ENCODE results near the gene PRPF8. TPM values are rescaled to one million over a fixed set of nuclear protein-coding genes. Genes with fewer than 3 reads are reported as not detected.
A peak's percentile ranks its signal among the peaks of the same experiment; 100 is the strongest.

Gene PRPF8
- total and polyA plus RNA-seq, 2 of the 13 experiments (the other 11 are each of a cell fraction or from before 2014, with no cell fraction given), result 112 to 179 TPM

DNA sequence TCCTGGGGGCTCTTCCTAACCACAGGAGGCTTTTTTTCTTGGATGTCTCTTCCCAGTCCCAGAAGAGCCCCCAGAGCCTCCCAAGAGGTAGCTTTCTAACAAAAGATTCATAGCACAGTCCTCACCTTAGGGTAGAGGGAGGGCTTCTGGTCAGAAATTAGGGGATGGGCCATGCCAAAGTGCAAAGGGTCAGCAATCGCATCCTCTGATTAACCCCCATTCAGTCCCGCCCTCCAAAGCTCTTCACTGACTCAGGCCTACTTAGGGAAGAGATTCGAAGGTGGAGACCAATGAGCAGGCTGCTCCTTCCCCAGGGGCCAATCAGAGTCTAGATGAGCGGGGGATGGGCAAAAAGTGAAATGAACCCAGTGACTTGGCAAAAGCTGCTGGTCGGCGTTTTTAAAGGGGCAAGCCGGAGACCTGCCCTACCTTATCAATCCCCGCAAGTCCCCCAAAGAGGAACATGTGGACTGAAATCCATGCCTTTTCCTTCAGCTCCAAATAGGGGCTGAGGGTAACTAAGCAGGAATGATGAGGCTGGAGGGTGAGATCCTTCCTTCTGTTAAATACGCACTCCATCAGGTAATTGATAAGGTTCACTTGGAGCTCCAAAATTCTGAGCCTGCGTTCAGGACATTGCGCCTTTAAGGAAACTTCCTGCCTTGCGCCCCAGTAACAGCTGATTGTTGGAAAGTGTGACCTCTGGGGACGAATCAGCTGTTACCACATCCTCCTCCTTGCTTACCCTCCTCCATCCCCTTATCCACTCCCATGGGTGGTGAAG, 32.4 kb upstream of the PRPF8 start (continued):
- no peak for TF ChIP-seq EEA1 (CRISPR knock-in tag; IDR thresholded peaks at IDR 0.05; ENCODE audit: borderline replicate concordance)
- TF ChIP-seq RELA (CRISPR knock-in tag; IDR thresholded peaks at IDR 0.05), result no peak
- peak in 1 of 2 experiments; percentile 78; a peak in 2 of 4 replicates for TF ChIP-seq NR2F1 (CRISPR knock-in tag; IDR thresholded peaks at IDR 0.05)
- TF ChIP-seq HES4 (CRISPR knock-in tag; IDR thresholded peaks at IDR 0.05; ENCODE audit: borderline replicate concordance), result 0 out of 2 replicates have a peak, but pooled peaks have one; percentile 34
- no peak for TF ChIP-seq ATAD3A (CRISPR knock-in tag; IDR thresholded peaks at IDR 0.05)
- TF ChIP-seq ZFX (CRISPR knock-in tag; IDR thresholded peaks at IDR 0.05; ENCODE audit: low read depth), result peak; percentile 41; the same call in 1 of the 2 replicates
- TF ChIP-seq, protein P1, sequence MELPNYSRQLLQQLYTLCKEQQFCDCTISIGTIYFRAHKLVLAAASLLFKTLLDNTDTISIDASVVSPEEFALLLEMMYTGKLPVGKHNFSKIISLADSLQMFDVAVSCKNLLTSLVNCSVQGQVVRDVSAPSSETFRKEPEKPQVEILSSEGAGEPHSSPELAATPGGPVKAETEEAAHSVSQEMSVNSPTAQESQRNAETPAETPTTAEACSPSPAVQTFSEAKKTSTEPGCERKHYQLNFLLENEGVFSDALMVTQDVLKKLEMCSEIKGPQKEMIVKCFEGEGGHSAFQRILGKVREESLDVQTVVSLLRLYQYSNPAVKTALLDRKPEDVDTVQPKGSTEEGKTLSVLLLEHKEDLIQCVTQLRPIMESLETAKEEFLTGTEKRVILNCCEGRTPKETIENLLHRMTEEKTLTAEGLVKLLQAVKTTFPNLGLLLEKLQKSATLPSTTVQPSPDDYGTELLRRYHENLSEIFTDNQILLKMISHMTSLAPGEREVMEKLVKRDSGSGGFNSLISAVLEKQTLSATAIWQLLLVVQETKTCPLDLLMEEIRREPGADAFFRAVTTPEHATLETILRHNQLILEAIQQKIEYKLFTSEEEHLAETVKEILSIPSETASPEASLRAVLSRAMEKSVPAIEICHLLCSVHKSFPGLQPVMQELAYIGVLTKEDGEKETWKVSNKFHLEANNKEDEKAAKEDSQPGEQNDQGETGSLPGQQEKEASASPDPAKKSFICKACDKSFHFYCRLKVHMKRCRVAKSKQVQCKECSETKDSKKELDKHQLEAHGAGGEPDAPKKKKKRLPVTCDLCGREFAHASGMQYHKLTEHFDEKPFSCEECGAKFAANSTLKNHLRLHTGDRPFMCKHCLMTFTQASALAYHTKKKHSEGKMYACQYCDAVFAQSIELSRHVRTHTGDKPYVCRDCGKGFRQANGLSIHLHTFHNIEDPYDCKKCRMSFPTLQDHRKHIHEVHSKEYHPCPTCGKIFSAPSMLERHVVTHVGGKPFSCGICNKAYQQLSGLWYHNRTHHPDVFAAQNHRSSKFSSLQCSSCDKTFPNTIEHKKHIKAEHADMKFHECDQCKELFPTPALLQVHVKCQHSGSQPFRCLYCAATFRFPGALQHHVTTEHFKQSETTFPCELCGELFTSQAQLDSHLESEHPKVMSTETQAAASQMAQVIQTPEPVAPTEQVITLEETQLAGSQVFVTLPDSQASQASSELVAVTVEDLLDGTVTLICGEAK (IDR thresholded peaks at IDR 0.05), result no peak
- TF ChIP-seq, protein P1 (CRISPR knock-in tag; IDR thresholded peaks at IDR 0.05), result no peak; the same call in 1 of the 2 replicates
- no peak for TF ChIP-seq ZNF674 (CRISPR knock-in tag; IDR thresholded peaks at IDR 0.05; ENCODE audit: low read depth)
- no peak for TF ChIP-seq ZC3H13 (CRISPR knock-in tag; IDR thresholded peaks at IDR 0.05)
- TF ChIP-seq PHF20 (CRISPR knock-in tag; IDR thresholded peaks at IDR 0.05), result no peak; the same call in 1 of the 2 replicates
- TF ChIP-seq, protein P2, sequence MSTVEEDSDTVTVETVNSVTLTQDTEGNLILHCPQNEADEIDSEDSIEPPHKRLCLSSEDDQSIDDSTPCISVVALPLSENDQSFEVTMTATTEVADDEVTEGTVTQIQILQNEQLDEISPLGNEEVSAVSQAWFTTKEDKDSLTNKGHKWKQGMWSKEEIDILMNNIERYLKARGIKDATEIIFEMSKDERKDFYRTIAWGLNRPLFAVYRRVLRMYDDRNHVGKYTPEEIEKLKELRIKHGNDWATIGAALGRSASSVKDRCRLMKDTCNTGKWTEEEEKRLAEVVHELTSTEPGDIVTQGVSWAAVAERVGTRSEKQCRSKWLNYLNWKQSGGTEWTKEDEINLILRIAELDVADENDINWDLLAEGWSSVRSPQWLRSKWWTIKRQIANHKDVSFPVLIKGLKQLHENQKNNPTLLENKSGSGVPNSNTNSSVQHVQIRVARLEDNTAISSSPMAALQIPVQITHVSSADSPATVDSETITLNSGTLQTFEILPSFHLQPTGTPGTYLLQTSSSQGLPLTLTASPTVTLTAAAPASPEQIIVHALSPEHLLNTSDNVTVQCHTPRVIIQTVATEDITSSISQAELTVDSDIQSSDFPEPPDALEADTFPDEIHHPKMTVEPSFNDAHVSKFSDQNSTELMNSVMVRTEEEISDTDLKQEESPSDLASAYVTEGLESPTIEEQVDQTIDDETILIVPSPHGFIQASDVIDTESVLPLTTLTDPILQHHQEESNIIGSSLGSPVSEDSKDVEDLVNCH (CRISPR knock-in tag; IDR thresholded peaks at IDR 0.05), result no peak
- no peak for TF ChIP-seq SMAD1 (CRISPR knock-in tag; IDR thresholded peaks at IDR 0.05; ENCODE audit: borderline replicate concordance, low read depth)
- no peak for TF ChIP-seq NR1H2 (CRISPR knock-in tag; IDR thresholded peaks at IDR 0.05; ENCODE audit: borderline replicate concordance, low read depth)
- TF ChIP-seq ETV5 (CRISPR knock-in tag; IDR thresholded peaks at IDR 0.05; ENCODE audit: borderline replicate concordance), result peak; percentile 5; the same call in 1 of the 2 replicates
- no peak for TF ChIP-seq NR3C1 (CRISPR knock-in tag; IDR thresholded peaks at IDR 0.05)
- TF ChIP-seq EP300 (IDR thresholded peaks at IDR 0.05; ENCODE audit: low read depth in 2 of 2, low read length in 2 of 2), result no peak; a peak in 1 of 4 replicates
- TF ChIP-seq EP300 (CRISPR knock-in tag; IDR thresholded peaks at IDR 0.05; ENCODE audit: borderline replicate concordance), result no peak; the same call in 1 of the 2 replicates
